ENCODE measurements around the gene RTP3.
A peak's percentile ranks its signal among the peaks of the same experiment; 100 is the strongest.

RTP3 gene

GRCh38 chr3:46523556-46523955 lies 25.8 kb downstream of the RTP3 start:
- Histone ChIP-seq H3K27me3 (ENCODE audit: low read length) (no peaks in the 10 kb centered on the region), H3K9me2 (replicated peaks; ENCODE audit: insufficient read depth, low read length) (no peaks in the 10 kb centered on the region), H3K27ac (ENCODE audit: low read depth, low read length) (no peak overlapping the region), H3K9ac (ENCODE audit: low read length) (no peak overlapping the region), H2AFZ (ENCODE audit: low read depth, low read length, severe bottlenecking) (no peak overlapping the region), H4K20me1 (ENCODE audit: low read depth, low read length) (no peaks in the 10 kb centered on the region), H3K79me2 (ENCODE audit: insufficient read depth, low read length) (no peaks in the 10 kb centered on the region), H3K9me3 (ENCODE audit: insufficient read depth, low read length) (no peaks in the 10 kb centered on the region), H3K4me2 (ENCODE audit: low read depth, low read length, poor library complexity, severe bottlenecking) (no peak overlapping the region), H3K36me3 (ENCODE audit: low read length) (no peaks in the 10 kb centered on the region), H3K4me3 (ENCODE audit: insufficient read depth, low read length, poor library complexity, severe bottlenecking) (no peak overlapping the region), H3F3A (ENCODE audit: insufficient read depth) (no peaks in the 10 kb centered on the region)
- TF ChIP-seq EZH2phosphoT487 (conservative IDR thresholded peaks at IDR 0.05; ENCODE audit: low read length), result no peak

DNA sequence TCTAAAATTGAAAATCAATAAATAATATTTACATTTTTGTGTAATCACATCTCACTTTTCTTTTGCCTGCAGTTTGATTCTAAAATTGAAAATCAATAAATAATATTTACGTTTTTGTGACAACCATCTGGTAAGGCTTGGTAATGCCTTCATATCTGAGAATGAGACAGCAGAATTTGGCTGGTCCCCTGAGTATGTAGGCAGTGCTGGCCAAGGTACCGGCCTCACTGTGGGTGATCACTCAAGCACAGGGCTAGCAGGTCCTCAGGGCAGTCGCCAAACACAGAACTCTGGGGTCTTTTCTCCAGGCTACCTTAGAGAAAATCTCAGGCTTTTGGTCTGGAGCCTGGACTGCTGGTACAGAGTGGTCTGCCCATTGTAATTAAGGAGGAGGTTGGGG lies 26.2 kb downstream of the RTP3 start:
- H2AFZ ChIP-seq (ENCODE audit: low read depth, low read length, severe bottlenecking), result no peak overlapping the region
- TF ChIP-seq CTCF (IDR thresholded peaks at IDR 0.05; ENCODE audit: insufficient read depth, low read length, poor library complexity, severe bottlenecking) (no peak), EZH2phosphoT487 (conservative IDR thresholded peaks at IDR 0.05; ENCODE audit: low read length) (no peak)

DNA sequence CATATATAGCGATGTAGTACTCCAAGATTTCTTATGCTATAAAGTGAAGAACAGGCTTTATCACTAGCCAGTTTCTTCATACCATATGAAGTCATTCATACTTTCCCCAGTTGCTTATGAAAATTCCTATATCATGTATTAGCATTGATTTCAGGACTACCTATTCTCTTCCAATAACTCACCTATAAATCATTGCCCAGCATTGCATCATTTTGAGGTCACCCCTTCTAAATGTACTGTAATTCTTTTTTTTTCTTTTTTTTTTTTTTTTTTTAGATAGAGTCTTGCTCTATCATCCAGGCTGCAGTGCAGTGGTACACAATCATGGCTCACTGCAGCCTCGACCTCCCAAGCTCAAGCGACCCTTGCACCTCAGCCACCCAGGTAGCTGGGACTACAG lies 27.1 kb downstream of the RTP3 start:
- Histone ChIP-seq H3K9me2 (replicated peaks; ENCODE audit: insufficient read depth, low read length) (no peaks in the 10 kb centered on the region), H3K9me3 (ENCODE audit: insufficient read depth, low read length) (no peaks in the 10 kb centered on the region), H2AFZ (ENCODE audit: low read depth, low read length, severe bottlenecking) (no peak overlapping the region), H3K4me3 (ENCODE audit: insufficient read depth, low read length, poor library complexity, severe bottlenecking) (no peak overlapping the region), H3K36me3 (ENCODE audit: low read length) (no peaks in the 10 kb centered on the region), H3K4me2 (ENCODE audit: low read depth, low read length, poor library complexity, severe bottlenecking) (no peak overlapping the region), H3K79me2 (ENCODE audit: insufficient read depth, low read length) (no peaks in the 10 kb centered on the region), H3K27me3 (ENCODE audit: low read length) (no peaks in the 10 kb centered on the region), H3F3A (ENCODE audit: insufficient read depth) (no peaks in the 10 kb centered on the region), H4K20me1 (ENCODE audit: low read depth, low read length) (no peaks in the 10 kb centered on the region), H3K27ac (ENCODE audit: low read depth, low read length) (no peak overlapping the region), H3K9ac (ENCODE audit: low read length) (no peak overlapping the region)
- TF ChIP-seq CTCF (IDR thresholded peaks at IDR 0.05; ENCODE audit: insufficient read depth, low read length, poor library complexity, severe bottlenecking) (no peak), EZH2phosphoT487 (conservative IDR thresholded peaks at IDR 0.05; ENCODE audit: low read length) (no peak)

More for the DNA sequence above, 26.2 kb downstream of the RTP3 start:
- Histone ChIP-seq H3K27me3 (ENCODE audit: low read length) (no peaks in the 10 kb centered on the region), H3K9me2 (replicated peaks; ENCODE audit: insufficient read depth, low read length) (no peaks in the 10 kb centered on the region), H3K79me2 (ENCODE audit: insufficient read depth, low read length) (no peaks in the 10 kb centered on the region), H4K20me1 (ENCODE audit: low read depth, low read length) (no peaks in the 10 kb centered on the region), H3F3A (ENCODE audit: insufficient read depth) (no peaks in the 10 kb centered on the region), H3K4me2 (ENCODE audit: low read depth, low read length, poor library complexity, severe bottlenecking) (no peak overlapping the region), H3K9me3 (ENCODE audit: insufficient read depth, low read length) (no peaks in the 10 kb centered on the region), H3K36me3 (ENCODE audit: low read length) (no peaks in the 10 kb centered on the region), H3K4me3 (ENCODE audit: insufficient read depth, low read length, poor library complexity, severe bottlenecking) (no peak overlapping the region), H3K9ac (ENCODE audit: low read length) (no peak overlapping the region), H3K27ac (ENCODE audit: low read depth, low read length) (no peak overlapping the region)

- H3K9me2 ChIP-seq (replicated peaks; ENCODE audit: insufficient read depth, low read length), result no peaks in the 10 kb centered on the region
- no peaks in the 10 kb centered on the region for H3F3A ChIP-seq (ENCODE audit: insufficient read depth)
- H3K36me3 ChIP-seq (ENCODE audit: low read length), result no peaks in the 10 kb centered on the region
- H3K9me3 ChIP-seq (ENCODE audit: insufficient read depth, low read length), result no peaks in the 10 kb centered on the region
- no peaks in the 10 kb centered on the region for H3K79me2 ChIP-seq (ENCODE audit: insufficient read depth, low read length)
- no peak overlapping the region for H3K27ac ChIP-seq (ENCODE audit: low read depth, low read length)
- H3K4me3 ChIP-seq (ENCODE audit: insufficient read depth, low read length, poor library complexity, severe bottlenecking), result no peak overlapping the region
- H3K9ac ChIP-seq (ENCODE audit: low read length), result no peak overlapping the region
- H2AFZ ChIP-seq (ENCODE audit: low read depth, low read length, severe bottlenecking), result peak overlapping the region; percentile 5
- no peak overlapping the region for H3K4me2 ChIP-seq (ENCODE audit: low read depth, low read length, poor library complexity, severe bottlenecking)
- no peak for TF ChIP-seq CTCF (IDR thresholded peaks at IDR 0.05; ENCODE audit: insufficient read depth, low read length, poor library complexity, severe bottlenecking)
- TF ChIP-seq EZH2phosphoT487 (conservative IDR thresholded peaks at IDR 0.05; ENCODE audit: low read length), result no peak
- H4K20me1 ChIP-seq (ENCODE audit: low read depth, low read length), result no peaks in the 10 kb centered on the region
- no peaks in the 10 kb centered on the region for H3K27me3 ChIP-seq (ENCODE audit: low read length)
Measured at GRCh38 chr3:46527239-46527638, 29.5 kb downstream of the RTP3 start.

Data from SU-DHL-6 (cell line).